Activated T-helper 1 cell treated with anti-CD3 and anti-CD28 coated beads, Interleukin-2, amount 50 U/mL, for 16 hours (primary cell): ENCODE measurements around the gene COCH.
"Not testable (repeated sequence)": the region's sequence is repeated elsewhere in the genome, so short reads cannot be mapped to it uniquely, and the experiment has no call there.

ENCODE experiments used
- DNase-seq, 2 donors: peaks; one replicate each; pipeline ENCODE4 v3.0.0-alpha.2; 2020; ENCODE audit warnings: low read depth in 1 of 2, low spot score in 1 of 2

COCH gene

GRCh38 chr14:30874999-30875787 lies 834 bp downstream of the COCH start:
- DNase-seq = no peak

- DNase-seq = no peak
These were observed 1.4 kb downstream of the COCH start for GRCh38 chr14:30875788-30876053.

- no peak for DNase-seq
These were observed 2.3 kb downstream of the COCH start for GRCh38 chr14:30876692-30877091.

GRCh38 chr14:30882431-30882830 lies 8.1 kb downstream of the COCH start:
- no peak for DNase-seq

DNA sequence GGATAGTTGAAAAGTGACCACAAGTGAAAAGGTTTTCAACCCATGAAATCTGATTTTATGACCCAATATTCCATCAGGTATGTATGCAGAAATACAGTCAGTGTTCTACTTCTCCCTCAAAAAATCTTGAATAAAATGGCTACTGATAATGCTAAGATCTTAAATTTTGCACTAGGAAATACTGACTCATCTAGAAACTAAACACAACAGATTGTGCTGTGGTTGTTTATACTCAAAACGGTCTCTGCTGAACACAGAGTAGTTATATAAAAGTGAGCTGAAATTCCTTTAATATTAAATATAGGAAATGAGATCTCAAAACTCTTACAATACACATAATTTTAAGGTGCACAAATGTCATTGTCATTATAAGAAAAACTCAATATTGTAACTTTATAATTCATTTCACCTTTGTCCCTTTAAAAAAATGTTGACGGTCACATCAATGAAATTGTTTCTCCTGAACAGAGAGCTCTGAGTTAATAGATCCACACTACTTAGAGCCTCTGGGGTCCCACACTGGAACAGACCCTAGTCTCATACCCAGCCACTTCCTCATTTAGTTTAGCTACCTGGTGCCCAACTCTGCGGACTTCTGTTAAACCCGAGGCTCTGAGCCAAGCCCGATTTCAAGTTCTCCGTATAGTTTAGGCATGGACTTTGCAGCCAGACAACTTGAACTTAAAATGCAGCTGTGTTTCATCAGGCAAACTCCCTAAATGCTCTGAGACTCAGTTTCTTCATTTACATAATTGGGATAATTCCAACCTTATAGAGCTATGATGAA lies 9.3 kb downstream of the COCH start:
- no peak for DNase-seq

GRCh38 chr14:30884901-30885300 lies 10.5 kb downstream of the COCH start:
- no peak for DNase-seq

DNA sequence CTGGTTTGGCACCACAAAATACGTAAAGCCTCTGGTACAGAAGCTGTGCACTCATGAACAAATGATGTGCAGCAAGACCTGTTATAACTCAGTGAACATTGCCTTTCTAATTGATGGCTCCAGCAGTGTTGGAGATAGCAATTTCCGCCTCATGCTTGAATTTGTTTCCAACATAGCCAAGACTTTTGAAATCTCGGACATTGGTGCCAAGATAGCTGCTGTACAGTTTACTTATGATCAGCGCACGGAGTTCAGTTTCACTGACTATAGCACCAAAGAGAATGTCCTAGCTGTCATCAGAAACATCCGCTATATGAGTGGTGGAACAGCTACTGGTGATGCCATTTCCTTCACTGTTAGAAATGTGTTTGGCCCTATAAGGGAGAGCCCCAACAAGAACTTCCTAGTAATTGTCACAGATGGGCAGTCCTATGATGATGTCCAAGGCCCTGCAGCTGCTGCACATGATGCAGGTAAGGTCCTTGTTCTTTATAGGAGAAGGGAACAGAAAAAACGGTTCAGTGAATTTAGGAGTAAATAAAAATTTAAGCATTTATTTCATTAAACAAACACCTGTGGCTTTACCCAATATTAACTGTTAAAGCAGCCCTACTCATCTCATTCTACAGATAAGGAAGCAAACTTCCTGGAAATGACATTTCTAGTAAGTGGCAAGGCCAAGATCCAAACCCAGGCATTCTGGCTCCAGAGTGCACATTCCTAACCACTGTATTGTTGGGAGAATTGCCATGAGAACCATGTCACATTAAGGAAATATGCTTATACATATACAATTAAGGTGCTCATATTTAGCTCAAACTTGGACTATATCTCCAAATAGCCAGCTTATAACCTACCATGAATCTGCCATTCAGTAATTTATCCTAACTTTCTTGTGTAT lies 11.7 kb downstream of the COCH start:
- no peak for DNase-seq

DNA sequence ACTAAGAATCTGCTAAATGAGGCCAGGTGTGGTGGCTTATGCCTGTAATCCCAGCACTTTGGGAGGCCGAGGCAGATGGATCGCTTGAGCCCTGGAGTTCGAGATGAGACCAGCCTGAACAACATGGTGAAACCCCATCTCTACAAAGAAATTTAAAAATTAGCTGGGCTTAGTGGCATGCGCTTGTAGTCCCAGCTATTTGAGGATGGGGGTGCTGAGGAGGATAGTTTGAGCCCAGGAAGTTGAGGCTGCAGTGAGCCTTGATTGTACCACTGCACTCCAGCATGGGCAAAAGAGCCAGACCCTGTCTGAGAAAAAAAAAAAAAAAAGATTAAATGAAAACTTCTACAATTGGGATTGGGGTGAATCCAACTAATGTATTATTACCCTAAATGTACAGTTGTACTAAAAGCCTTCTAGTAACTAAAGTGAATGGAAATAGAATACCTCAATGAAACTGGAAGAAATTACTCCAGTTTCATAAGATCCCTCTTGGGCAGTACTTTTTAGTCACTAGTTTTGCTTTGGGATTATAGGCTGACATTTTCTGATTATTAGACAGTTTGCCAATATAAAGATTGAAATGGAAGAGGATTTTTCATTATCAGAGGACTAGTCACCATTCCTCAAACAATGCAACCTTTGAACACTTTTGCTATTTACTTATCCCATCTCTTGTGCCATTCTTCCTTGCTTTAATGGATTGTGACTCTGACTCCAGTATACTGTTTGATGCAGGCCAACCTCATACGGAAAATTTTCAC lies 14.3 kb downstream of the COCH start:
- no peak for DNase-seq

DNA sequence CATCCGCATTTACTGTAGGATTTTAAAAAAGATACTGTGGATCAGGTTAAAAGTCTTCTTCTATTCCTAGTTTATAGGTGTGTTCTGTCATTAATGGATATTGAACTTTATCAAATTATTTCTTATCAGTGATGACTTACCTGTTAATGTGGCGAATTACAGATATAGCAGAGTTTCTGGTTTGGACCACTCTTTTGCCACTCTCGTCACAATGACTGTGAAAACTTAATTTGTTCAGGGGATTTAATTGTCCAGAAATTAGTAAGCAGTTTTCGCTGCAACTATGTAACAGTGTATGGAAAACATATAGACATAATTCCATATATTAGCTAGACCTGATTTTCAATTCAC lies 14.9 kb downstream of the COCH start:
- no peak for DNase-seq

- DNase-seq = no peak
These were observed 19.5 kb downstream of the COCH start for GRCh38 chr14:30893819-30894218.

- DNase-seq = no peak
These were observed 20.7 kb downstream of the COCH start for GRCh38 chr14:30894923-30895515.

DNA sequence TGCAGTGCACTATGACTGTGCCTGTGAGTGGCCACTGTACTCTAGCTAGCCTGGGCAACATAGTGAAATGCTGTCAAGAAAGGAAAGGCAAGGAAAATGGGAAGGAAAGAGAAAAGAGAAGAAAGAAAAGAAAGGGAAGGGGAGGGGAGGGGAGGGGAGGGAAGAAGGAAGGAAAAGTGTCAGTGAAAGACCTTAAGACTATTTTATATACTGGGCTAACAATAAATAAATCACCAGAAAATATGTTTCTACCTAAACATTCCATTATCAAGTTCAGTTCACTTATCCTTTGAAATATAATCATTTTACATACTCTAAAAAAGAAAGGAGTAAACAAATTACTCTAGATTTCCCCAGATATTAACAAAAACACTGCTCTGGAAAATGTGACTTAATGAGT lies 22.1 kb downstream of the COCH start:
- DNase-seq = no peak

- DNase-seq = not testable (repeated sequence)
These were observed 22.8 kb downstream of the COCH start for GRCh38 chr14:30897121-30897520.

- no peak for DNase-seq
These were observed 29.1 kb downstream of the COCH start for GRCh38 chr14:30903285-30904124.

DNA sequence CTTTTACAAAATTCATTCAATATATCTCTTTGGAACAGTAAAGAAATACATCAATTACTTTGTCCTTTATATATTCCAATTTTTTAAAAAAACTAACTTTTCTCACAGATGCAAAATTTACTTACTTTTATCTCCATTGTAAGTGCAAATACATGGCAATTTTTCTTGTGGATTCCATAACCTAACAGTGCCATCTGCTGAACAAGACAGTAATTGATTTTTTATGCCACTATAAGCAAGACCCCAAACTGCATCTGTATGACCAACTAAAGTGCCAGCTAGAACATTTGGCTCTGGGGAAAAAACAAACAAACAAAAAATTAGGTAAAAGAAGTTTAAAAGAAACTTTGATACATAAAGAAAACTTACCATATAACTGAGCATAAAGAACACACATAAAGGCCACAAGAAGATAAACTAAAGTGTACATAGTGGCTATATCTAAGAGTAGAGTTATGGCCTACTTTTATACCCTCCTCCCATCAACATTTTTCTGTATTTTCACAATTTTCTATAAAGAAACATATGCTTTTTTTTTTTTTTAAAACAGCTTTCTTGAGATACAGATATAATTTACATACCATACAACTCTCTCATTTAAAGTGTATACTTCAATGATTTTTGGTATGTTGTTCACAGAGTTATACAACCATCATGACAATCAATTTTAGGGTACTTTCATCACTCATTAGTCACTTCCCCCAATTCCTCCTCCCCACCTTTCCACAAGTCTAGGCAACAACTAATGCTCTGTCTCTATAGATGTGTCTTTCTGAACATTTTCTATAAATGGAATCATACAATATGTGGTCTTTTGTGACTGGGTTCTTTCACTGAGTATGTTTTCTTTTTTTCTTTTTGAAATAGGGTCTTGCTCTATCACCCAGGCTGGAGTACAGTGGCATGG lies 32.6 kb downstream of the COCH start:
- no peak for DNase-seq

- no peak for DNase-seq
These were observed 33.3 kb downstream of the COCH start for GRCh38 chr14:30907659-30908057.

DNA sequence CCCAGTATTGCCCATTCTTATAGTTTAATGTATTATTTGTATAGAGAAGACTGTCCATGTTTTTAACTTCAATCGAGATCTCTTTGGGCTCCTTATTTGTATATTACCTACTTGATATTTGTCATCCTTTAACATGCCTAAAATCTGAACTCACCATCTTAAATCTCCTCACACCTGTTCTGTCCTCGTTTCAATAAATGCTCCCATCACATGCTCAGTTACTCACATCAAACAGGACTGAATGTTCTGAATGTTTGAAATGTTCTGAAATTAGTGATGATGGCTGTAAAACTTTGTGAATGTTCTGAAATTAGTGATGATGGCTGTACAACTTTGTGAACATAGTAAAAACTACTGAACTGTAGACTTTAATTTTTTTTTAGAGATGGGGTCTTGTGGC lies 34.5 kb downstream of the COCH start:
- DNase-seq = no peak

GRCh38 chr14:30914812-30915211 lies 40.5 kb downstream of the COCH start:
- no peak for DNase-seq

GRCh38 chr14:30915596-30915995 lies 41.2 kb downstream of the COCH start:
- no peak for DNase-seq
